SK-N-MC (cell line): Measurements from ENCODE around the gene HSP90AB1.

ENCODE experiments used
- EZH2 ChIP-seq: fragments of 200-600 bp; sonication (generic); IDR thresholded peaks from one replicate; pipeline ENCODE4 v1.6.1; 2017; ENCODE audit warnings: antibody characterized with exemption
- POLR2AphosphoS5 ChIP-seq: IDR thresholded peaks from 2 replicates; pipeline ENCODE4 v1.6.1; 2012; ENCODE audit warnings: mild to moderate bottlenecking, low read depth, low read length, borderline replicate concordance

DNA sequence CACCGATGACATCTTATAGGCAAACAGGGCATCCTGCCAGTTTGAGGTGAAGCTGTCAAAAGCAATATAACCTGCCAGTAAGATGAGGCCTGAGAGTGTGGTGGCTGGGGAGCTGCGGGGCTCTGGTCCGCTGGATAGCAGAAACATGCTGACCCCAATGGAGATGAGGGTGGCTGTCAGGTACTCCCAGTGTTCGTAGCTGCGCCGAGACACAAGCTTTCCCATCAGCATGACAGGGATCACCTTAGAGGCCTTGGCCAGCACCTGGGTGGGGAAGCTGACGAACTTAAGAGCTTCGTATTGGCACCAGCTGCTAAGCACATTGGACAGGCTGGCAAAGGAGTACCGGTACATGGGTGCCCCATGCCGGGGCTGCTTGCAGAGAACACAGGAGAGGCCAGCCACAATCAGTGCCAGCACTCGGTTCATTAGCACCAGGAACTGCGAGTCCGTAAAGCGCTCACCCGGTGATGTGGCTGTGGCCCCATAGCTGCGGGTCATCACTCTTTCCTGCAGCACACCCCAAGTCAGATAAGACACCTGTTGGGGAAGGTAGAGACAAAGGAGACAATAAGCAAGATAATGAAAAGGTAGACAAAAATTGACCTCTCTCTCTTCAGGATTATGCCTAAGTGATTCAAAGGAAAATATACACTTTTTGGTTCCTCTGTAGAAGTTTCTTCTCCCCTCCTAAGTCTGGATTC, 8.4 kb downstream of the HSP90AB1 start:
- TF ChIP-seq EZH2: no peak
- TF ChIP-seq POLR2AphosphoS5: no peak; the same call in 1 of the 2 replicates
